Measurements from ENCODE around the gene C16orf96. TPM values are rescaled to one million over a fixed set of nuclear protein-coding genes. Genes with fewer than 3 reads are reported as not detected.

C16orf96 gene
- total RNA-seq, 1 experiment from 2014 or later: 1.4 TPM

DNA sequence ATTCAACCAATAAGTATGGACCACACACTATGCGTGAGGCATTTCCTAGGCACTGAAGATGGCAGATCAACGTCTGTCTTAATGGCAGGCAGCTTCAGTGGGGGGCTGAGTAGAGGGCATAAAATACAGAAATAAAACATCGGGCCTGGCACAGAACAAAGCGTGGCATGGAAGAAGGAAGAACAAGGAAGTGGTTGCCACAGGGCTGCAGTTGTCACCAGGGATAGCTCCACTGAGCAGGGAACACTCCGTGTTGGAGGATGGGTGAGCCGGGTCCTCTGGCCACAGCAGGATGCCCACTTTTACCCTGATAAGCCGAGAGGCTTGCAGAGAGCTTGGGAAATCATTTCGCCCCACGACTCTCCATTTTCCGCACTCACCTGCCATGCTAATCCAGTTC lies 23.9 kb upstream of the C16orf96 start:
- WGBS (ENCODE audit: extremely low coverage, insufficient read length, low lambda C conversion rate): no CpG with 5 or more reads among the region's 10 CpGs
- TF ChIP-seq, protein P1, sequence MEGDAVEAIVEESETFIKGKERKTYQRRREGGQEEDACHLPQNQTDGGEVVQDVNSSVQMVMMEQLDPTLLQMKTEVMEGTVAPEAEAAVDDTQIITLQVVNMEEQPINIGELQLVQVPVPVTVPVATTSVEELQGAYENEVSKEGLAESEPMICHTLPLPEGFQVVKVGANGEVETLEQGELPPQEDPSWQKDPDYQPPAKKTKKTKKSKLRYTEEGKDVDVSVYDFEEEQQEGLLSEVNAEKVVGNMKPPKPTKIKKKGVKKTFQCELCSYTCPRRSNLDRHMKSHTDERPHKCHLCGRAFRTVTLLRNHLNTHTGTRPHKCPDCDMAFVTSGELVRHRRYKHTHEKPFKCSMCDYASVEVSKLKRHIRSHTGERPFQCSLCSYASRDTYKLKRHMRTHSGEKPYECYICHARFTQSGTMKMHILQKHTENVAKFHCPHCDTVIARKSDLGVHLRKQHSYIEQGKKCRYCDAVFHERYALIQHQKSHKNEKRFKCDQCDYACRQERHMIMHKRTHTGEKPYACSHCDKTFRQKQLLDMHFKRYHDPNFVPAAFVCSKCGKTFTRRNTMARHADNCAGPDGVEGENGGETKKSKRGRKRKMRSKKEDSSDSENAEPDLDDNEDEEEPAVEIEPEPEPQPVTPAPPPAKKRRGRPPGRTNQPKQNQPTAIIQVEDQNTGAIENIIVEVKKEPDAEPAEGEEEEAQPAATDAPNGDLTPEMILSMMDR (conservative IDR thresholded peaks at IDR 0.05): no peak
- H3K23me2 ChIP-seq (ENCODE audit: insufficient read length, low read depth, low read length, poor library complexity, severe bottlenecking): peaks cover 1% of the 10 kb centered on the region
- H3K56ac ChIP-seq (ENCODE audit: insufficient read length, low read depth, low read length): no peak overlapping the region
- no peak overlapping the region for H3T11ph ChIP-seq (ENCODE audit: low read length)
- no peak overlapping the region for H4K5ac ChIP-seq (ENCODE audit: insufficient read length, low read depth, low read length)
- H4K20me1 ChIP-seq (ENCODE audit: control insufficient read depth, insufficient read depth, insufficient read length): no peaks in the 10 kb centered on the region
- H3K4me1 ChIP-seq (ENCODE audit: insufficient read depth, low read length): peaks cover 4% of the 10 kb centered on the region; the same call in 1 of the 2 replicates
- H4K91ac ChIP-seq (ENCODE audit: insufficient read length, low read depth, low read length): no peak overlapping the region
- Mint-ChIP-seq H3K9me3 (no peaks in the 10 kb centered on the region), H3K27ac (0 out of 7 replicates have a peak overlapping the region, but pooled peaks of 1 of the 3 experiments have one; percentile 36), H3K36me3 (ENCODE audit: insufficient read depth in 1 of 3, low read depth in 3 of 3) (peaks cover 22 to 33% (median 29%) of the 10 kb centered on the region in 3 experiments), H3K4me3 (no peak overlapping the region), H3K4me1 (peaks cover 39 to 41% of the 10 kb centered on the region in 2 experiments), H3K27me3 (ENCODE audit: low read depth) (peaks cover under 1% of the 10 kb centered on the region)
- no peak overlapping the region for H3K9ac ChIP-seq (ENCODE audit: extremely low read depth, insufficient read length, low read length)
- H2BK5ac ChIP-seq (ENCODE audit: insufficient read length, low read length): no peak overlapping the region
- H2AFZ ChIP-seq (ENCODE audit: low read length): no peak overlapping the region
- H3K14ac ChIP-seq (ENCODE audit: insufficient read depth, low read length): no peak overlapping the region
- H2BK20ac ChIP-seq (ENCODE audit: low read depth, low read length, poor library complexity, severe bottlenecking): no peak overlapping the region
- H2BK15ac ChIP-seq (ENCODE audit: low read depth, low read length): no peak overlapping the region
- peaks cover 2% of the 10 kb centered on the region; the same call in 1 of the 2 replicates for H3K79me2 ChIP-seq (ENCODE audit: insufficient read depth, low read length)
- no peak overlapping the region for H3K4ac ChIP-seq (ENCODE audit: low read depth, low read length)
- H3K9me3 ChIP-seq (ENCODE audit: control insufficient read depth, low read depth, low read length): no peaks in the 10 kb centered on the region
- no peak overlapping the region for H2AK5ac ChIP-seq (ENCODE audit: insufficient read length, low read length)
- no peaks in the 10 kb centered on the region for H3K27me3 ChIP-seq (ENCODE audit: insufficient read depth, low read length)
- H2BK120ac ChIP-seq (ENCODE audit: low read depth, low read length, poor library complexity, severe bottlenecking): no peak overlapping the region
- H2BK12ac ChIP-seq (ENCODE audit: insufficient read length, low read depth, low read length): no peak overlapping the region
- H3K79me1 ChIP-seq (ENCODE audit: insufficient read depth, low read depth, low read length, poor library complexity, severe bottlenecking): no peaks in the 10 kb centered on the region
- H4K8ac ChIP-seq (replicated peaks; ENCODE audit: insufficient read length, low read depth, low read length): no peak overlapping the region
- DNase-seq: no peak
- H3K4me2 ChIP-seq (ENCODE audit: insufficient read depth, insufficient read length, low read length): no peak overlapping the region
- no peak overlapping the region for H3K27ac ChIP-seq (ENCODE audit: insufficient read length, low read depth, low read length)
- H3K23ac ChIP-seq (ENCODE audit: insufficient read length, low read depth, low read length): no peak overlapping the region
- no peak overlapping the region for H3K18ac ChIP-seq (ENCODE audit: insufficient read length, low read depth, low read length)
